Hematopoietic multipotent progenitor cell treated with erythropoietin and hydrocortisone succinate and interleukin-3 and kit ligand, for 6 days (in vitro differentiated cells): ENCODE measurements around the gene INTS11.

Experiments used
- DNase-seq: peaks from one replicate; pipeline ENCODE4 v3.0.0-alpha.2; 2015

INTS11 gene

DNA sequence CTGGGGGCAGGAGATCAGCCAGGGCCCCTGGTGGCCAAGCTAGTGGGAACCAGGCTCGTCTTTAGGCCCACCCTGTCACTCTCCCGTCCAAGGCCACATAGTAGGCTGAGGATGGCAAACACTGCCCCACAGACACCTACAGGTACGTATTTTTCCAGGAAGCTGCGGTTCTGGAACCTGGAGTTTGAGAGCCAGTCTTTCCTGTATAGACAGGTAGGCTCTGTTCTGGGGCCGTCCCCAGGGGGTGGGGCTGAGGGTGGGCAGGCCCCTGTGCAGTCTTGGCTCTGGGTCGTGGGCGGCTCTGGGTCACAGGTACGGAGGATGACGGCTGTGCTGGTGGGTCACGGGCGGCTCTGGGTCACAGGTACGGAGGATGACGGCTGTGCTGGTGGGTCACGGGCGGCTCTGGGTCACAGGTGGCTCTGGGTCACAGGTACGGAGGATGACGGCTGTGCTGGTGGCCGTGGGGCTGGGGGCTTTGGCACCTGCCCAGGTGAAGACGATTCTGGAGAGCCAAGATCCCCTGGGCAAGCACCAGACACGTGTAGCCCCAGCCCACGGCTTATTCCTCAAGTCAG, 13.9 kb downstream of the INTS11 start:
- DNase-seq, result no peak

GRCh38 chr1:1310109-1310385, 14.4 kb downstream of the INTS11 start:
- no peak for DNase-seq

GRCh38 chr1:1309251-1310108, 15.0 kb downstream of the INTS11 start:
- DNase-seq, result peak; percentile 54

DNA sequence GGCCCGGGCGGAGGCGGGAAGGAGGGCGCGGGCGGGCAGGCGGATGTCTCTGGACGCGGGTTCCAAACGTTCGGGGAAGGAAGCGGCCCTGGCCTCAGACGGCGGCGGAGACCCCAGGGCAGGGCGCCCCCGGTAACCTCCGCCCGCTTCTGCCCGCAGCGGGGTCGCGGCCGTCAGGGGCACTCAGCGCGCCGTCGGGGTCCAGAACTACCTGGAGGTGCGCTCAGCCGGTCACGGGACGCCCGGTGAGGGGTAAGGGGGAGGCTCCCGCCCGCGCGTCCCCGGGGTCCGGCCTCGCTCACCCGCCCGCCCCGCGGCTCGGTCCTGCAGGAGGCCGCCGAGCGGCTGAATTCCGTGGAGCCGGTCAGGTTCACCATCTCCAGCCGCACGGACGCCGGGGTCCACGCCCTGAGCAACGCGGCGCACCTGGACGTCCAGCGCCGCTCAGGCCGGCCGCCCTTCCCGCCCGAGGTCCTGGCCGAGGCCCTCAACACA, 15.7 kb downstream of the INTS11 start:
- no peak for DNase-seq

DNA sequence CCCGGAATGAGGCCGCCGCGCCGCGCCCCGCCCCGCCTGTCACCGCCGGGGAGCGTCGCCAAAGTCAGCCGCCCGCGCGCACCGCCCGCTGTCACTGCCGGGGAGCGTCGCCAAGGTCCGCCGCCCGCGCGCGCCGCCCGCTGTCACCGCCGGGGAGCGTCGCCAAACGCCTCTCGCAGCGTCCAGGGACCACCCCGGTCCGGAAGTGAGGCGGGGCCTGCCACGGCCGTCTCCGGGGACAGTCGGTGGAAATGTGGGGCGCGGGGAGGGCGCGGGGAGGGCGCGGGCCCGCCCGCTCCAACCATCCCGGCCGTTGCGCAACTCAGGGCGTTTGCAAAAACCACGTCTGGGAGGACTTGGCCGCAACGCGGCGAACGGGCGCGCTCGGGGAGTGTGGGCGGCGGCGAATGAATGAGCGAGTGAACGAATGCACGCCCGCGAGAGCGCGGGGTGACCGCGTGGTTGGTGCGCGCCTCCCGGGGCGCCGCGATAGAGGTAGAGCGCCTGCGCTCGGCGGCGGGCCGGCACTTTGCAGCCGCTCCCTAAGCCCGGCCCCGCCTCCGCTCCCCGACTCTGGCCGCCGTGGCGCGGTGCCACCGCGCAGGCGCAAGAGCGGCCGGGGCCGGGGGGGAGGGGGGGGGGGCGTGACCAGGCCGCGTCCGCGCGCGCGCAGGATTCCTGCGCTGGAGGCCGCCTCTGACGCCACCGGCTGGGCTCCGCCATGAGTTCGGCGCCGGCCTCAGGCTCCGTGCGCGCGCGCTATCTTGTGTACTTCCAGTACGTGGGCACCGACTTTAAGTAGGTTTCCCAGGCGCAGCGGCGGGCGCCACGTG, 16.3 kb downstream of the INTS11 start, which contains the start of the genes ACAP3 and PUSL1:
Gene ACAP3 (minus strand): TSS at position 8 of the 833 bp plus-strand sequence. CDS start 115 bp downstream, outside the sequence.
Gene PUSL1 (plus strand): TSS at position 675 of the 833 bp plus-strand sequence. CDS start 47 bp downstream, at position 722.
- peak; percentile 96 for DNase-seq

DNA sequence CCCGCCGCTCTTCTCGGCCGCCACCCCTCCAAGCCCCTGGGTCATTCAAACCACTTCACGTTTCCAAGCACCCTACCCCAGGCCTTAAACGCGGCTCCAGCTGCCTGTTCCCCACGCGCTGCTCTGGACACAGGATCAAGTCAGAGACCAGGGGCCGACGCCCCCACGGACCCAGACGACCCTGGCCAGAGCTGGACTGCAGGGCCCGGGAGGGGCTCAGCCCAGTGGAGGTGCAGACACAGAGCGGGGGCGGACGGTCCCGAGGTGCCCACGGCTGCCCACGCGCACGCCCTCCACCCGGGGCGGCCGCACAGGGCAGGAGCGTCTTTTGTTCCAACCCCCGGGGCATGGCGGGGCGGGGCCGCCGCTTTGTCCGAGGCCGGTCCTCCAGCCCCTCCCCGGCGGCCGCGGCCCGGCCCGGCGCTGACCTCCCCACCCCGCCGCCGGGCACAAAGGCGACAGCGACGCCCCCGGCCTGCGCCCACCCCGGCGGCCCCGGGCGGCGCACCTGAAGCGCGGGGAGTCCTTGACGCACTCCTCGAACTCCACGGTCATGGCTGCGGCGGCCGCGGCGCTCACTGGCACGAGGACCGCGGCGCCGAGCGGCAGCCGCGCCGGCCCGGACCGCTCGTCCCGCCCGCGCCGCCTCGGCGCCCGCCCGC, 17.1 kb downstream of the INTS11 start:
- no peak for DNase-seq

DNA sequence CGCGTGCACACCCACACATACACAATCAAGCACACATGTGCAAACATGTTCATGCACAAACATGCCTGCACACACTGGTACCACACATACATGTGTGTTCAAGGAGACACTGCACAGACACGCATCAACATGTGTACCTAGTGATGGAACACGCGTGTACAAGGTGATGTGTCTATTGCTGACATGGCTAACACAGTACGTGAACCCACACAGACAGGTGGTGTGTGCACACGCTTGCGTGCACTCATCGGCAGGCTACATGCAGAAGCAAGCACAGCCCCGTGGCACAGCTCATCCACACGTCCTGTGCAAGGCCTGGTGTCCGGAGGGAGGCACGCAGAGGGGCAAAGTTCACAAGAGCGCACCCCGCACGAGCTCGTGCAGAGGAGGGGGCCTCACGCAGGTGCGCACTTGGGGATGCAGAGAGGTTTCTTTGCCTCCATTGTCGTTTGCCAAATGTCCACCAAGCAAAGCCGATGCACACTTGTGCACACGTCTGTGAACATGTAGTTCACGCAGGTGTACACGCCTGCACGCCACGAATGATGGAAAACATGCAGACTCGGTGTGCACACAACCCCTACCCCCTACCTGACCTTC, 17.7 kb downstream of the INTS11 start:
- no peak for DNase-seq

DNA sequence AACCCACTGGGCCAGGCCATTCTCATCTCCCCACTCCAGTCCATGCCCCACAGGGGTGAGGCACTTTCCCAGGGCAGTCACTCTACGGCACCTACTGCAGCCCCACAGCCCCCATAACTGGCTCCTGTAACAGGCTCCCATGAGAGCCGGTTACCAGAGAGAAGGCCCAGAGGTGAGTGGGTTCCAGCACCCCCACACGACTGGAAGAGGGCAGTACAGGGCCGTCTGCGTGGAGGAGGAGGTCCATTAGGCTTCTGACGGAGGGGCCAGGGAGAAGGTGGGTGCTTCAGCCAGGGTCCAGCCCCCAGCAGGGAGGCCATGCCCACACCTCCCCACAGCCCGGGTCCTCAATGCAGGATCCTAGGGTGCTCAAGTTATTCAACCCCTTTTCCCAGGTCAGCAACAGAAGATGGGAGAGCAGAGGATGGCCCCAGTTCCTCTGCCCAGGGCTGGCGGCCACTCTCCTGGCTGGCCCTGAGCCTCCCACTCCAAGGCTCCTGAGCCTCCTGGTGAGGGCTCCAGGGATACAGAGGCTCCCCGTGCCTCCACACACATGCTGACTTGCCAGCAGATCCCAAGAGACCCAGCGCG, 18.3 kb downstream of the INTS11 start:
- peak; percentile 61 for DNase-seq

- DNase-seq, result peak; percentile 93
These were observed 19.0 kb downstream of the INTS11 start for GRCh38 chr1:1305300-1306069.

DNA sequence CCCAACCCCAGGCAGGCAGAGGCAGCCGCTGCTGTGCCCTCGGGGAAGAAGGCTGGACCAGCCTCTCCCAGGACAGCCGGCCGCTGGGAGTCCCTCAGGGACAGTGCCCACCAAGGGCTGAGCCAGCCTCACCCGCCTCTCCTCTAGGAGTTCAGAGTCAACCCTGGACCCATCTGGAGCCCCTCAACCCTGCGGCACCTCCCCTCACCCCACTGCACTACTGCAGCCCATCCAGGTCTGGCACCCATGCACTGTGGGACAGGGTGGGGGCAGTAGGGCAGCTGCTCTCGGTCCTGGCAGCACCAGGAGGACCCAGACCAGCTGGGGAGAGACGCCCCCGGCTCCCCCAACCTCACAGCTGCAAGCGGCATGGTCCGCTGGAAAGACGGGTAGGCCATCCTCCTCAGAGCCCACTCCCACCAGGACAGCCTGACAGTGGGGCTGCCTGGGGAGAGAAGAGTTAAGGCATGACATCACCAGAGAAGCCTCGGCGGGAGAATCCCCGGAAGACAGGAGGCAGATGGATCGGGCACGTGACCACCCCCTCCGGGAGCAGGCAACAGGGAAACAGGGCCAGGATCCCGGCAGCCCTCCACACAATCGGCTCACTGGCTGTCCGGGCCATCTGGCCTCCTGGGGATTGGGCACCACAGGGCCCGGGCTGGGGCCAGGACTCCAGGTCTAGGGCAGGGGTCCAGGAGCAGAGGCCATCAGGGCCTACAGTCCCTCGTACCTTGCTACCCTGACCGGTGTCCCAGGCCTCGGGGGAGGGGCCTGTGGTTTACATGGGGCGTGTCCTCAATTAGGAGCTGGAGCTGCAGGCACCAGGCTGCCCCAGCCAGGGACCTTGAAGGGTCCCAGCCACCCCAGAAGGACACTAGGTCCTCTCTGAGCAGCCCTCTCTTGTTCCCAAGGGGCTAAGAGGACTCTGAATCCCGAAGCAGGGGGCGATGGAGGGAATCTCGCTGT, 19.8 kb downstream of the INTS11 start:
- DNase-seq, result peak; percentile 62

- no peak for DNase-seq
These were observed 20.7 kb downstream of the INTS11 start for GRCh38 chr1:1303736-1304135.

DNA sequence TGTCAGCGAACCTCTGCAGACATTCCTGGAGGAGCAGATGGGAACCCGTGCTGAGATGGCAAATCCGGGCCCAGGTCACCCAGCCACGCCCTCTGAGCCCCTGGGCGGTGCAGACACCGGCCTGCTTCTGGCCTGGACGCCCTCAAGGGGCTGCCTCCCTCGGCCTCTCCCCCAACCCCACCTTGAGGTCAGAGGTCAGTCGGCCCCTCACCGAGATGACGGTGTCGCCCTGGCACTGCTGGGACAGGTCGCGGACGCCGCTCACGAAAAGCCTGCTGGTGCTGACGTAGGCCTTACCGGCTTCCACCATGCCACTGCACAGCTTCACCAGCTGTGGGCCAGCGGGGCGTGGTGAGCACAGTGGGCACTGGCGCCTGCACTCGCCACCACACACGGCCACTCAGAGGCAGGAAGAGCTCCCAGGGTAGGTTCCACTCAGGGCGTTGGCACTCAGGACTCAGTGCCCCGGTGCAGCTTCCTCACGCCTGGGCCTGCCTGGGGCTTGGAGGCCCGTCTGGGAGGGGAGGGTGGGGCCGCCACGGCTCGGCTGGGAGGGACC, 21.4 kb downstream of the INTS11 start:
- peak; percentile 35 for DNase-seq

DNA sequence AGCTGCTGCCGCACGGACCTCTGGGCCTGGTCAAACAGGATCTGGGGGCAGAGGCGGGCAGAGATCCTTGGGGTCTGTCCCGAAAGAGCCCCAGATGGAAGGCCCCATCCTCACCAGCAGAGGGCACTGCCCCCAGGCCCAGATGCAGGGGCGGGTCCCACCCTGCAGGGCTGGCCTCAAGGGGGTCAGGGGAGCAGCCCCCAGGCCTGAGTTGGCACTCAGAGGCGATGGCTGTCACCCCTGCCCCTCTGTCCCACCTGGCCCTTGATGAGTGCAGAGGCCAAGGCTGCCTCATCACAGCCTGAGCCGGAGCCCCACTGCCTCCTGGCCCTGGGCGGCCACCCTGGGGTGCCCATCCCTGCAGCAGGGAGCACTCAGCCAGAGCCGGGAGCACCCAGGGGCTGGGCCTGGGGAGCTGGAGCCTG, 22.4 kb downstream of the INTS11 start:
- peak; percentile 42 for DNase-seq

DNA sequence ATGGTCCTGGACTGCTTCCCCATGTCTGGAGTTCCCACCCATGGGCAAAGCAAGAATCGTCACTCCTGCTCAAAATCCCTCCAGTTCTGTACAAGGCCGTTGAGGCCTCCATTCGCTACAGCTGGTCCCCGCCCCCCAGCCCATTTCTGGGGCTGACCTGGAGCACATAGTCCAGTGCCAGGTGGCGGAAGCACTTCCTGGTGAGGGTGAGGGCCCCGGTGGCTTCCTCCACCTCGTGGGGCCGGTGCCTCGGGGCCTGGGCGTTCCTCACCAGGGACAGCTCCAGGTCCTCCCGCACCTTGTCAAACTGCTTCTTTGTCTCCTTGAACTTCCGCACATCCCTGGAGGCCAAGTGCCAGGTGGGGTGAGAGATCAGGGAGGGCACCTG, 24.1 kb downstream of the INTS11 start:
- DNase-seq, result no peak

GRCh38 chr1:1299686-1300351, 24.6 kb downstream of the INTS11 start:
- DNase-seq, result peak; percentile 49

- peak; percentile 65 for DNase-seq
These were observed 25.4 kb downstream of the INTS11 start for GRCh38 chr1:1298861-1299685.

DNA sequence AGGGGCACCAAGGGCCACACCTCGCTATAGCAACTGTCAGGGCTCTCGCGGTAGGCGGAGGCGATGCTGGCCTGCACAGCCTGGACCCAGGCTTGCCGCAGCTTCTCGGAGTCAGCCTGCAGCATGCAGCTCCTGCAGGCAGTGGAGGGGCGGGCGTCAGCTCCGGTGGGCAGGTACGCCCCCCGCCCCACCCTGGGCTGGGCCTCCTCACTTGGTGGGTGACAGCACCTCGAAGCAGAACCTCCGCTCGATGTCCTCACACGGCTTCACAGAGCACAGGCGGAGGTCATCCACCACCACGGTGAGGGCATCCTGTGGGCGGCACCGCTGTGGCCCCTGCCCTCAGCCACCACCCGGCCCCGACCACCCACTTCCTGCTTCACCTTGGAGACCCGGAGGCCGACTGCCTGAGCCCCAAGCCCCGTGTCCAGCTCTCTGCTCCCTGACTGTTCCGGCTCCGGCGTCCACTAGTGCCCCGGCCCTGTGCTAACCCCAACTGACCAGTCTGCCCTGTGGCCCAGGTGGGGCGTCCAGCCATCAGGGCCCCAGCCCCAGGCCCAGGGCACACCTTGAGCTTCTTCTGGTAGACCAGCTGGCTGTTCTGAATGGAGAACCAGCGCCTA, 26.5 kb downstream of the INTS11 start:
- DNase-seq, result no peak
